Kasumi-1 (cell line): ENCODE data around the gene SAPCD1.
"Not testable (repeated sequence)": the region's sequence is repeated elsewhere in the genome, so short reads cannot be mapped to it uniquely, and the experiment has no call there.

Source experiments
- DNase-seq, 2 experiments: peaks; one replicate each; lab custom pipeline; 2025; lab: John Stamatoyannopoulos, UW

The SAPCD1 gene

DNA sequence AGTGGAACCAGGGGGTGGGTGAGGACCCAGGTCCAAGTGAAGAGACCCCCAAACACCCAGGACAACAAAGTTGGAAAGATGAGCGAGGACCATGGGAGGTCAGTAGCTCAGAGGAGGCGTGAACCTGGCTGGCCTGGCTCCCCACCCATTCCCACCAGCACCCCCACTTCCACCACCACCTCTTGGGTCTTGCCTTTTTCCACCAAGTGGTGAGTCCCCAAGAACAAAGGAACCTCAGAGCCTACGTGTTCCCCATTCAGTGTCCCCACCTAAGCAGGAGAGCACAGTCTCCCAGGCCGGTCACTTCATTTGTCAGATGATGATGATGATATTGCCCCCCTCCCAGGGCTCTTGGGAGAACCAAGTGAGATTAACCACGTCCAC, 15.2 kb downstream of the SAPCD1 start:
- DNase-seq, result no peak

GRCh38 chr6:31778193-31778592, 15.7 kb downstream of the SAPCD1 start:
- no peak for DNase-seq

GRCh38 chr6:31778999-31779885, 16.8 kb downstream of the SAPCD1 start:
- no peak for DNase-seq

- DNase-seq, result no peak
Measured at GRCh38 chr6:31779908-31780307, 17.5 kb downstream of the SAPCD1 start.

- DNase-seq, result no peak
Measured at GRCh38 chr6:31780507-31781243, 18.2 kb downstream of the SAPCD1 start.

GRCh38 chr6:31781244-31782125, 19.0 kb downstream of the SAPCD1 start:
- no peak for DNase-seq

- DNase-seq, result no peak
Measured at GRCh38 chr6:31782126-31782855, 19.8 kb downstream of the SAPCD1 start.

GRCh38 chr6:31784098-31784925, 21.9 kb downstream of the SAPCD1 start:
- DNase-seq, result no peak

- no peak for DNase-seq
Measured at GRCh38 chr6:31785475-31785874, 23.0 kb downstream of the SAPCD1 start.

DNA sequence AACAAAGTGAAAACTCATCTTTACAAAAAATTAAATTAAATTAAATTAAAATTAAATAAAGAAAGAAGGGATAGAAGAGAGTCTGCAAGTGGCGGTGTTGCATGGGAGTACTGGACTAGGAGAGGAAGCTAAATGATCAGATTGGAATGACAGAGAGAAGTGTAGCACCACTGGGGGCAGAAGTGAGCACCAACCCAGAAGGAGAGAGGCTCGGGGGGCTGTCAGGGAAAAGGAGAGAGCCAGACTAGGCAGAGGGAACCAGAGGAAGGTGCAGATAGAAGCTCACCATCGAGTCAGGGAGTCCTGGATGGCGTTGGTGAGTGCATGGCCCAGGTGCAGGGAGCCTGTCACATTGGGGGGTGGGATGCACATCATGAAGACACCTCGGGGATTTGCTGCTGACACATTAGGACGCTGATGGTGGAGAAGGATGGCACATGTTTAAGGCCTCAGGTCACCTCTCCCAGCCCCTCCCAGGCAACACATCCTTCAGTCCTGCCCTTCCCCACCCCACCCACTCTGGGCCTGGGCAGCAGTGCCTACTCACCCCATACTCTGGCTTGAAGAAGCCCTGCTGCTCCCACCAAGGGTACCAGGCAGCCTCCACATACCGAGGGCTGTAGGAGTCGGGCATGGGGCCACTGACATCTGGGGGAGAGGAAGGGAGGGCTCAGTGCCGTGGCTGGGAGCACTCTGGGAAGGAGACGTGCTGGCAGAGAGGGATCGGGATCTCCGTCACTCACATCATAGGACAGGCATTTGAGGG, 29.1 kb downstream of the SAPCD1 start:
- peak; percentile 84 to 91 for DNase-seq

DNA sequence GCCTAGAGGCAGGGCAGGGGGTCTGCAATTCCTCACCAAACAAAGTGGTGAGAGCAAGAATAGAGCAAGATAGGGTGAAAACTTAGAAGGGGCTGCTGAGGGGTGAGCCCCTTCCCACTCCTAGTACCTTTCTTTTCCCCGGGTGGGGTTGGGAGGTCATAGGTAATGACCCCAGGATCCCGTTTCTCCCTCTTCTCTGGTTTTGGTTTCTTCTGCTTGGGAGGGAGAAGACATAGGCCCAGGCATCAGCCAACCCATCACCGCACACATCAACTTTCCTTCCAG, 29.6 kb downstream of the SAPCD1 start:
- DNase-seq, result no peak

- no peak for DNase-seq
Measured at GRCh38 chr6:31792761-31793171, 30.3 kb downstream of the SAPCD1 start.

- not testable (repeated sequence) for DNase-seq
Measured at GRCh38 chr6:31793927-31794245, 31.4 kb downstream of the SAPCD1 start.

DNA sequence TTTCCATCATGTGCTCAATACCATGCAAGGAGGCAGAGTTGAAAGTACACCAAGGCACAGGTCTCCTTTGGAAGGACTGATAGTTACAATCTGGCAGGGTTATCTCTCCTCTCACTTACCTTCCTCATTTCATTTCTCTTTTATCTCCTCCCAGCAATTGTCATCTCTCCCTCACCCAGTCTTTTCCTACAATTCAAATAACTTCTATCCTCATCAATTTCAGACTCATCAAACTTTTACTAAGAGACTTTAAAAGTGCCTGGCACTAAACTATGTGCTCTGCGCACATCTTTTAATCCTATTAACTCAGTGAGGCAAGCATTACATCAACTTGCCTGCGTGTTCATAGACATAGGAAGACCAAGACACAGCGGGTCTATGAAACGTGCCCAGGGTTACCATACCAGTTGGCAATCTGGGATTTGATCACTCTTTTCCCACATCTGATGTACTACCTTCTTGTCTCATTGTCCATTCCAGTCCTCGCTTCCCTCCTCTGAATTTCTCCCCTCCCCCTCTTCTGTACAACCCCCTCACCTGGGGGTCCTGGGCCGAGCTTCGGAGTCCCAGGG, 31.9 kb downstream of the SAPCD1 start:
- peak; percentile 35 to 57 for DNase-seq

DNA sequence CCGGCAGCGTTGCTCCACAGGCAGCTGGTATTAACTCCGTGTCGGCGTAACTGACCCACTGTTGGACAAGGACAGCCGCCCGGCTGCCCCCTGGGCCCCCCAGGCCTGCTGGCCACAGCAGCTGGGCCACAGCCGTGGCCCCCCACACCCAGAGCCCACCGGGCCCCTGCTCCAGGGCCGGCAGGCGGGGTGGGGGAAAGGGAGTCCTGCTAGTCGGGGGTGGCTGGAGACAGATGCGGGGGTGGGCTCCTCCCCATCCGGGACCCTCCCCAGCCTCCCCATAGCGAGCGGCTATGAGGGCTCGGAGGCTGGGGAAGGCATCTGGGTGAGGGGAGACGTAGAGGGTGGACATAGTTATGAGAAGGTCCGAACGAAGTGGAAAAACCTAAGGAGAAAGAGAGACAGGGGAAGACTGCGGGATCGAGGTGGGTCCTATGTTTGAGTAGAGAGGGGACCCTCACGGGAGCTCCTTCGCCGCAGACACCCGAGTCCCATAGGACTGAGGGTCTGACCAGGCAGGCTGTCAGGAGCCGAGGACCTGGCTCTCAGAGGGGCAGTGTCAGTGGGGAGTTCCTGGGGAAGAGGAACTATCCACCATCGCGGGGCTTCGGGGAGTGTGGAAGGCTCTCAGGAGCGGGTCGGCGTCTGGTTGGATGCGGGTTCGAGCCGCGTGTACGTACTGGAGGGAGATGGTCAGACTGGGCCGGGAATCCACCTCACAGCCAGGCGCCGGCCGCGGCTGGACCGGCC, 32.6 kb downstream of the SAPCD1 start:
- DNase-seq, result peak; percentile 72 to 78

GRCh38 chr6:31795616-31796298, 33.3 kb downstream of the SAPCD1 start, which contains the start of gene VARS1:
VARS1 (minus strand) TSS chr6:31795752; CDS start chr6:31795217, 535 bp downstream.
- peak; percentile 78 to 79 for DNase-seq

DNA sequence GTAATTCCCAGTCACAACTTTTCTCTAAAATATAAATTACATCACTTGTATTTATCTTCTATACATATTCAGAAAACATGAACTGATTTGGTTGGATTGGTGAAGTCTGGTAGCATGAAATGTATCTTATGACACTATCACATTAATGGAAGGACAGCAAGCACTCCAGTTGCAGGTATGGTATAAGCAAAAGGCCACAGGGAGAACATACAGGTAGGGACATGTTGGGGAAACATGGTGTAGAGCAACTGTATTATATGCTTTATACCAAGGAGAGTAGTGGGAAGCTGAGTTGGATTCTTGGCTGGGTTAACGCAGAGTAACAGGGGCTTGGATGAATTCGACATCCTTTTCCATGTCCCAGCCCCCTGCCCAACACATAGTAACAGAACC, 34.5 kb downstream of the SAPCD1 start:
- DNase-seq, result no peak

DNA sequence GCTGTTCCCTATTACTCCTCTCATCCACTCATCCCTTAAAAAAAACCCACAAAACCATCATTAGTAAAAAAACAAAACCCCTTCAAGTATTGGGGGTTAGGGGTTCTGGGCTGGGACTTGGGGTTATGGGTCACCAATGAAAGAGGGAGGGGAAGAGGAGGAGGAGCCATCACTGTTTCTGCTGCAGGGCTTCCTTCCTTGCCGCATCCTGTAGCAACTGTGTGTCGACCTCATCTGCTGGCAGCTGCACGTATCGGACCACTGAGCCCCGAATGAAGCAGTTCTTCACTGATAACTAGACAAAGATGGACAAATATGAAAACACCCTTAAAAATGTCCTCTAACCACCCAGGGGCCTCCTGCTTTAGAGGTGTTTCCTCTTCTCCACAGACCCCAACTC, 35.1 kb downstream of the SAPCD1 start:
- DNase-seq, result no peak
